WERI-Rb-1 (cell line): Measurements from ENCODE around the gene UFD1.
A peak's percentile ranks its signal among the peaks of the same experiment; 100 is the strongest.

Source experiments
- DNase-seq: peaks from one replicate; pipeline ENCODE4 v3.0.0-alpha.2; 2020
- H3K27ac ChIP-seq: fragments of 250-450 bp; sonication (Bioruptor Pico); 2 replicates; pipeline ENCODE4 v1.5.1; 2020; ENCODE audit warnings: mild to moderate bottlenecking, moderate library complexity
- H3K27me3 ChIP-seq: fragments of 250-450 bp; sonication (Bioruptor Pico); 2 replicates; pipeline ENCODE4 v1.5.1; 2021; ENCODE audit warnings: mild to moderate bottlenecking, low read depth, moderate library complexity; ENCODE audit not compliant: insufficient read depth, severe bottlenecking
- H3K36me3 ChIP-seq: fragments of 250-450 bp; sonication (Bioruptor Pico); 2 replicates; pipeline ENCODE4 v1.5.1; 2020; ENCODE audit warnings: mild to moderate bottlenecking, moderate library complexity
- H3K4me3 ChIP-seq: 2 replicates; pipeline ENCODE4 v1.5.1; 2011; ENCODE audit warnings: low read depth, mild to moderate bottlenecking, control low read depth, low read length
- H3K9me3 ChIP-seq: fragments of 250-450 bp; sonication (Bioruptor Pico); 2 replicates; pipeline ENCODE4 v1.5.1; 2021; ENCODE audit warnings: mild to moderate bottlenecking, moderate library complexity; ENCODE audit not compliant: severe bottlenecking
- TF ChIP-seq, protein P1 (sequence below): IDR thresholded peaks from 2 replicates; pipeline ENCODE4 v1.5.1; 2011; ENCODE audit warnings: low read depth, mild to moderate bottlenecking, control low read depth, inconsistent platforms, low read length

The UFD1 gene

DNA sequence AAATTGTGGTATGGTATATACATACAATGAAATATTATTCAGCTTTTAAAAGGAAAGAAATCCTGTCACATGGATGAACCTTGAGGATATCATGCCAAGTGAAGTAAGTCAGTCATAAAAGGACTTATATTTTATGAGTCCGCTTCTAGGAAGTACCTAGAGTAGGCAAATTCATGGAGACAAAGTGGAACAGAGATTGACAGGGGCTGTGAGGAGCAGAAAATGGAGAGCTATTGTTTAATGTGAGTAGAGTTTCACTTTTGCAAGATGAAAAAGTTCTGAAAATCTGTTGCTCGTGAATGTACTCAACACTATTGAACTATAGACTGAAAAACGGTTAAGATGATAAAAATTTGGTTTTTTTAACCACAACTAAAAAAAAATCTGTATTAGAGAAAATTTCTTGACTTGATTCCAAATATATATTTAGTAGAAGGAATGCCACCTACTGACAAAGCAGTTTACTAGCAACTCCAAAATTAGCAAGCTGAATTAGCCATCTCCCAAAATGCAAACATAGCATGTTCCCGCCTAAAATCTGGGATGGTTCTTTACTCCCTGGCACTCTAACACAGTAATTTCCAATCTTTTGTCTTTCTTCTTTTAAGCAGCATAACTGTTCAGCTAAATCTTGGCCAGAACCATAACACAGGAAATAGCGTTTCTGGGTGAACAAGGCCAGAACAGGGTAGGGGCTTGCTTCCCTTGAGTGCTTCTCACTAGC is 1.5 kb downstream of the UFD1 start:
- H3K4me3 ChIP-seq = peak overlapping the region; percentile 80; the same call in 1 of the 2 replicates
- H3K27ac ChIP-seq = no peak overlapping the region
- TF ChIP-seq, protein P1, sequence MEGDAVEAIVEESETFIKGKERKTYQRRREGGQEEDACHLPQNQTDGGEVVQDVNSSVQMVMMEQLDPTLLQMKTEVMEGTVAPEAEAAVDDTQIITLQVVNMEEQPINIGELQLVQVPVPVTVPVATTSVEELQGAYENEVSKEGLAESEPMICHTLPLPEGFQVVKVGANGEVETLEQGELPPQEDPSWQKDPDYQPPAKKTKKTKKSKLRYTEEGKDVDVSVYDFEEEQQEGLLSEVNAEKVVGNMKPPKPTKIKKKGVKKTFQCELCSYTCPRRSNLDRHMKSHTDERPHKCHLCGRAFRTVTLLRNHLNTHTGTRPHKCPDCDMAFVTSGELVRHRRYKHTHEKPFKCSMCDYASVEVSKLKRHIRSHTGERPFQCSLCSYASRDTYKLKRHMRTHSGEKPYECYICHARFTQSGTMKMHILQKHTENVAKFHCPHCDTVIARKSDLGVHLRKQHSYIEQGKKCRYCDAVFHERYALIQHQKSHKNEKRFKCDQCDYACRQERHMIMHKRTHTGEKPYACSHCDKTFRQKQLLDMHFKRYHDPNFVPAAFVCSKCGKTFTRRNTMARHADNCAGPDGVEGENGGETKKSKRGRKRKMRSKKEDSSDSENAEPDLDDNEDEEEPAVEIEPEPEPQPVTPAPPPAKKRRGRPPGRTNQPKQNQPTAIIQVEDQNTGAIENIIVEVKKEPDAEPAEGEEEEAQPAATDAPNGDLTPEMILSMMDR = no peak
- no peaks in the 10 kb centered on the region for H3K27me3 ChIP-seq
- H3K36me3 ChIP-seq = peaks cover 44% of the 10 kb centered on the region
- no peaks in the 10 kb centered on the region for H3K9me3 ChIP-seq
- no peak for DNase-seq

DNA sequence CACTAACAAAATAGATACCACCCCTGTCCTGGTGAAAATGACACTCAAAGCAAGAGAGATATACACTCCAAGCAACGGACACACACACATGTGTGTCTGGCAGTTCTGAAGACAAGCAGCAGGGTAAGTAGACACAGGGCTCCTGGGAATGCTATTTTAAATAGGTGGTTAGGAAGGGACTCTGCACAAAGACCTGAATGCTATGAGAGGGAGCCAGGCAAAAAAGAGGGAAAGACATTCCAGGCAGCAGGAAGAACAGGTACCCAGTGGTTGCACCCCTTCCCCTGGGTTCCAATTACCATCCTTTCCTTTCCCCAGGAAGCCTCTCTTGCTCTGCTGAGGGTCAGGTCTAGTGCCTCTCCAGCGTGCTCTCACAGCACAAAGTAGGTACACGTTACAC is 3.0 kb downstream of the UFD1 start:
- DNase-seq = no peak
- H3K27me3 ChIP-seq = no peaks in the 10 kb centered on the region
- no peak overlapping the region for H3K27ac ChIP-seq
- H3K4me3 ChIP-seq = no peak overlapping the region
- TF ChIP-seq, protein P1 = no peak
- peaks cover 41% of the 10 kb centered on the region for H3K36me3 ChIP-seq
- H3K9me3 ChIP-seq = no peaks in the 10 kb centered on the region

DNA sequence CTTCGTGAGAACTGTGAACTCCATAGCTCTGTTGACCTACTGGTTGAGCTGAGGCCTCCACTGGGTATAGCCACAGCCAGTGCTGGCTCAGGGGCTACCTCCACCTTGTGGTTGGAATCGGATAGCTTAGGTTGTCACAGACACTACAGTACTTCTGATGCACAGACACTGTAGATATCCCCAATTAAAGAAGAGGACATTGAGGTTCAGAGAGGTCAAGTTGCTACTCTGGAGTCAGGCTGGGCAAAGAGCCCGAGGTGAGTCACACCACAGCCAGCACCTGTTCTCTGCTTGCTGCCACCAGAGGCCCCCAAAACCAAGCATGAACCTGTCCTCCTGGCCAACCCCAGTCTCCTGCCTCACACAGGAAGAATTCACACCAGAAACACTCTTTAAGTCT is 5.4 kb downstream of the UFD1 start:
- DNase-seq = peak; percentile 22
- H3K4me3 ChIP-seq = no peak overlapping the region
- H3K27me3 ChIP-seq = no peaks in the 10 kb centered on the region
- peaks cover 63% of the 10 kb centered on the region for H3K36me3 ChIP-seq
- TF ChIP-seq, protein P1 = peak; percentile 35
- H3K9me3 ChIP-seq = no peaks in the 10 kb centered on the region
- H3K27ac ChIP-seq = no peak overlapping the region

DNA sequence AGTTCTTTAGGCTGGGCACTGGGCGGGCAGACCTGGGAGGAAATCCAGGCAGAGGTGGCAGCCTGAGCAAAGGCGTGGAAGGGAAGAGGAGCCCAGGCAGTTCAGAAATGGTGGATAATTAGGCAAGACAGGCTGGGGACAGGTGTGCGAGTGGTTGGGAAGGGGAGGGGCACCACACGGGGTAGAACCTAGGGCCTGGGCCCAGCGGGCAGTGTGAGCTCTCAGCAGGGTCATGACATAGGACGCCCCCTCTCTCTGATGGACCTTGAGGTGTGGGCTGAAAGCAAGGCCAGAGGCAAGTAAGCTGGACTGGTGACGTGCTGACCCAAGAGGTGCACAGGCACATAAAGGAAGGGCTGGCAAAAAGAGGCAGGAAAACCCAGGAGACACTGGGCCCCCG is 6.8 kb downstream of the UFD1 start:
- no peak for DNase-seq
- TF ChIP-seq, protein P1 = no peak
- H3K27me3 ChIP-seq = no peaks in the 10 kb centered on the region
- no peak overlapping the region for H3K27ac ChIP-seq
- no peaks in the 10 kb centered on the region for H3K9me3 ChIP-seq
- peaks cover 76% of the 10 kb centered on the region for H3K36me3 ChIP-seq
- H3K4me3 ChIP-seq = no peak overlapping the region

DNA sequence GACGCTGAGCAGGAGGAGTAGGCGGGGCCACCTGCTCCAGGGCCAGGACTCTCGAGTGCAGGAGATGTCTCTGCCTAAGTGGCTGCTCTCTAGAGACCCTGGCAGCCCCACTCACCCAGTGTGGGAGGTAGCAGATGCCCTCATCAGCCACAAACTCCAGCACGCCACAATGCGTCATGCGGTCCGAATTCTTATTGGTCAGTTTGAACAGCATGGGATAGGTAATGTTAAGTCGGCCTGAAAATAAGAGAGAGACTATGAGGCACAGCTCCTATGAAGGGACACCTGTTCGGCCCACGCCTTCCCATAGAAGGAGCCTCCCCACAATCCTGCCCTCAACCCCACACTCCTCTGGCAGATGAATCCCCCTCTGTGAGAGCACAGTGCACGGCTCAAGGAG is 7.4 kb downstream of the UFD1 start:
- TF ChIP-seq, protein P1 = no peak
- Histone ChIP-seq H3K27me3 (no peaks in the 10 kb centered on the region), H3K9me3 (no peaks in the 10 kb centered on the region), H3K4me3 (no peak overlapping the region), H3K27ac (no peak overlapping the region), H3K36me3 (peaks cover 83% of the 10 kb centered on the region)
- peak; percentile 62 for DNase-seq

DNA sequence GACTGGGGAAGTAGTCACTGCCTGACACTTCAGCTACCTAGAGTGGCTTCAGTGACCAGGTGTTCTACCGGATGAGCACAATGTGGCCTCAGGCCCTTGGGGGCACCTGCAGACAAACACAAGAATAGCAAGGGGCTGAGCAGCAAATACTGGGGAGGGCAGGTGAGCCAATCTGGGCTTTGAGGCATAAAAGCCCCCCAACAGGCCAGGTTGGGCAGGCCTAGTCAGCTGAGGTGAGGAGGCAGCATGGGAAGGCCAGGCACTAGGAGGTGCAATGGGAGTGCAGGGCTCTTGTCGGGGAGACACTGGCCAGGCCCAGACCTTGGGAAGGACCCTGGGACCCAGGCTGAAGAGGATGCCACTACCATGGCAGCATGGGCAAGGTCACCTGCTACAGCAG is 9.0 kb downstream of the UFD1 start:
- Histone ChIP-seq H3K36me3 (peaks cover 95% of the 10 kb centered on the region), H3K9me3 (no peaks in the 10 kb centered on the region), H3K27ac (no peak overlapping the region), H3K4me3 (no peak overlapping the region), H3K27me3 (no peaks in the 10 kb centered on the region)
- TF ChIP-seq, protein P1 = no peak
- DNase-seq = no peak
